Right renal cortex interstitium (tissue), 3 donors: ENCODE results near the gene RAB40C. TPM values are rescaled to one million over a fixed set of nuclear protein-coding genes. Genes with fewer than 3 reads are reported as not detected.
A peak's percentile ranks its signal among the peaks of the same experiment; 100 is the strongest.

Experiments used
- DNase-seq, 3 donors: peaks; one replicate each; pipeline ENCODE4 v3.0.0-alpha.2; 2013; ENCODE audit warnings: low read depth in 3 of 3, low spot score in 2 of 3
- polyA plus RNA-seq, 3 donors: library from polyadenylated mRNA; unstranded; fragments of 120-200 nt; gene quantifications; one replicate each; pipeline ENCODE4 v1.2.1, GENCODE V29; 2013; ENCODE audit not compliant: insufficient read length in 3 of 3

RAB40C gene, protein sequence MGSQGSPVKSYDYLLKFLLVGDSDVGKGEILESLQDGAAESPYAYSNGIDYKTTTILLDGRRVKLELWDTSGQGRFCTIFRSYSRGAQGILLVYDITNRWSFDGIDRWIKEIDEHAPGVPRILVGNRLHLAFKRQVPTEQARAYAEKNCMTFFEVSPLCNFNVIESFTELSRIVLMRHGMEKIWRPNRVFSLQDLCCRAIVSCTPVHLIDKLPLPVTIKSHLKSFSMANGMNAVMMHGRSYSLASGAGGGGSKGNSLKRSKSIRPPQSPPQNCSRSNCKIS
- 10 to 100 TPM; 12.7 to 16.6 (median 14.4) TPM for polyA plus RNA-seq

GRCh38 chr16:589658-590187, at the start of gene RAB40C:
Gene RAB40C (plus strand): TSS chr16:590066. CDS start chr16:590292, 226 bp downstream.
- DNase-seq: peak; percentile 92 to 95 (median 94)

DNA sequence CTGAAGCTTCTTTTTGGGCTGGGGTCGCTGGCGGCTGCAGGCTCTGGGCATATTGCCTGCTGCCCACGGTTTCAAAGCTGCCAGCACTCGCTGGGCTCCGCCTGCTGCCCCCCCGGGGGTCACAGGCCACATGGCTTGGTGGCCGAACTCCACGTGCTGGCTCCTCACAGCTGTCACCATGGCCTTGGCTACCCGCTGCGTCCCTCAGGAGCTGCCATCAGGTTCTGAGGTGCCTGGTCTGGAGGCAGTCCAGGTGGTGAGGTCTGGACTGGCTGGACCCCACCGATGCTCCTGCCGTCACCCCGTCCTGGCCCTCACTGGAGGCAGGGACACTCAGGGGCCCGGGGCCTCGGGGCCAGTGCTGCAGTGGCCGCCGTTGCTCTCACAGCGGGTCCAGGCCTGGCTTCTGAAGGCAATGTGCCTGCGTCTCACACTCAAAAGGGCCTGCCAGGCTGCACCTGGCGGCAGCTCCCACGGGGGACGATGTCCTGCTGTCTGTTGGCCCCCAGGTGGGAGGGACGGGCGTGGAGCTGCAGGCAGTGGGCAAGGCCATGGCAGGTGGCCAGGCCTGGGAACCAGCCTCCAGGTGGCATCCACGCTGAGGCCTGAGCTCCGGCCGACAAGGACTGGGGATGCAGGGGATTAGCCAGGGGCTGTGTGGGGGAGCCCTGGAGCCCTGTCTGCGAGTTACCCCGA, 49.1 kb upstream of the RAB40C start:
- no peak for DNase-seq

DNA sequence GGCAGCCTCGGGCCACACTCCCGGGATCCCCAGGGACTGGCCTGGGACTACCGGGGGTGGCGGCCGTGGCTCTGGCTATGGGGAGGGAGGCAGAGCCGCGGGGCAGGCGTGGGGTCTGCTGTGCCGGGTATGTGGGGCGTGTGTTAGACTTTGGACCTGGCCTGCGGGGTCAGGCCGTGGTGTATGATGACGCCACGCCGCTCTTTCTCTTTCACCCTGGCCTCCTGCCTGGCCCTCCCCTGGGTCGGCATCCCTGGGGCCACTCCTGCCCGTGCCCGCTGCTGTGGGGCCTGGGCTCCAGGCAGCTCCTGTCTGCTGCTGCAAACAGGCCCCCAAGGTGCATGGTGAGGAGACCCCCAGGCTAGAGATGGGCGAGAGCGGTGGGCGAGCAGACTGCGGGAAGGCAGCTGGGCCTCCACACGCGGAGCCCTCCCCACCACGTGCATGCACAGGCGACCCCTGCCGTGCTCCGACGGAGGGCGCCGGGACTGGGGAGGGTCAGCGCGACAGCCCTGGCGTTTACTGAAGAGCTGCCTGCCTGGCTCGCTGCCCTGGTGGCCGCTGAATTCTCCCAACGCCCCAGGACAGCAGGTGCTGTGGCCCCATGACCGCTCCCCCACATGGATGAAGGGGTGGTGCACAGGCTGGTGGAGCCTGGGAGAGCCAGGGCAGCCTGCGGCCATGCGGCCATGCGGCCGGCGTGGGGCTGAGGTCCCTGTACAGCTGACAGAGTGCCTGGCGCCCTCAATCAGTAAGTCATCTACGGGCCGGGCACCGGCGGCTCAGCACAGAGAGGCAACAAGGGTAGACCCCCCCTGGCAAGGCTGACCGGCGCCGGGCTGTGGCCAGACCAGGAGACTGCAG, 46.3 kb upstream of the RAB40C start:
- DNase-seq: no peak

DNA sequence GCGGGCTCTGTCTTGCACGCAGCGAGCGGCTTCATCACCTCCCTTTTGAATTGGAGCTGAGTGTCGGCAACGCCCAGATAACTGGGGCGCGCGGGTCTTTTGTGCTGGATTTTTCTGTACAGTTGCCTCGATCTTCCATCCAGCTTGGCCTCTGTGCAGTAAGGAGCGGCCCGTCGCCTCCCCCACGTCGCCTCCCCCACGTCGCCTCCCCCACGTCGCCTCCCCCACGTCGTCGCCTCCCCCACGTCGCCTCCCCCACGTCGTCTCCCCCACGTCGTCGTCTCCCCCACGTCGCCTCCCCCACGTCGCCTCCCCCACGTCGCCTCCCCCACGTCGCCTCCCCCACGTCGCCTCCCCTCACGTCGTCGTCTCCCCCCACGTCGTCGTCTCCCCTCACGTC, 45.3 kb upstream of the RAB40C start:
- DNase-seq: no peak

- DNase-seq: no peak
Measured at GRCh38 chr16:546909-547770, 42.7 kb upstream of the RAB40C start.

GRCh38 chr16:548586-548985, 41.3 kb upstream of the RAB40C start:
- DNase-seq: no peak

GRCh38 chr16:549544-550263, 40.2 kb upstream of the RAB40C start:
- no peak for DNase-seq

DNA sequence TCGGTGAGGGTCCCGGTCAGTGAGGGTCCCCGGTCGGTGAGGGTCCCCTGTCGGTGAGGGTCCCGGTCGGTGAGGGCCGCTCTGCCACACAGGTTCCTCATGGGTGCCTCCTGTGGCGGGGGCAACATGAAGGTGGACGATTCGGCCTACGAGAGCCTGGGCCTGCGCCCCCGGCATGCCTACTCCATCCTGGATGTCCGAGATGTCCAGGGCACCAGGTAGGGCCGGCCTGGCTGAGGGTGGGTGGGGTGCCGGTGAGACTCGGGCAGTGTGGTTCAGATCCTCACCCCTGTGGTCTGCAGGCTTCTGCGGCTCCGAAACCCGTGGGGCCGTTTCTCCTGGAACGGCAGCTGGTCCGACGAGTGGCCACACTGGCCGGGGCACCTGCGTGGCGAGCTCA, 38.7 kb upstream of the RAB40C start:
- no peak for DNase-seq

DNA sequence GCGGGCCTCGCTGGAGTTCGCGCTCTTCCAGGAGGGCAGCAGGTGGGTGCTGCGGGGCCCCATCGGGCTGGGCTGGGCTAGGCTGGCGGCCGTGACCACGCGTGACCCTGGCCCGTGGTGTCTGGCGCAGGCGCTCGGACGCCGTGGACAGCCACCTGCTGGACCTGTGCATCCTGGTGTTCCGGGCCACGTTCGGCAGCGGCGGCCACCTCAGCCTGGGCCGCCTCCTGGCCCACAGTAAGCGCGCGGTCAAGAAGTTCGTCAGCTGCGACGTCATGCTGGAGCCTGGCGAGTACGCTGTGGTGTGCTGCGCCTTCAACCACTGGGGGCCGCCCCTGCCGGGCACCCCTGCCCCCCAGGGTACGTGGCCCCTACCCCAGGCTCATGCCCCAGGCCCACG, 37.7 kb upstream of the RAB40C start:
- no peak for DNase-seq

- no peak for DNase-seq
Measured at GRCh38 chr16:553601-554296, 36.1 kb upstream of the RAB40C start.

- no peak for DNase-seq
Measured at GRCh38 chr16:554297-554621, 35.6 kb upstream of the RAB40C start.

- no peak for DNase-seq
Measured at GRCh38 chr16:554640-555365, 35.1 kb upstream of the RAB40C start.

DNA sequence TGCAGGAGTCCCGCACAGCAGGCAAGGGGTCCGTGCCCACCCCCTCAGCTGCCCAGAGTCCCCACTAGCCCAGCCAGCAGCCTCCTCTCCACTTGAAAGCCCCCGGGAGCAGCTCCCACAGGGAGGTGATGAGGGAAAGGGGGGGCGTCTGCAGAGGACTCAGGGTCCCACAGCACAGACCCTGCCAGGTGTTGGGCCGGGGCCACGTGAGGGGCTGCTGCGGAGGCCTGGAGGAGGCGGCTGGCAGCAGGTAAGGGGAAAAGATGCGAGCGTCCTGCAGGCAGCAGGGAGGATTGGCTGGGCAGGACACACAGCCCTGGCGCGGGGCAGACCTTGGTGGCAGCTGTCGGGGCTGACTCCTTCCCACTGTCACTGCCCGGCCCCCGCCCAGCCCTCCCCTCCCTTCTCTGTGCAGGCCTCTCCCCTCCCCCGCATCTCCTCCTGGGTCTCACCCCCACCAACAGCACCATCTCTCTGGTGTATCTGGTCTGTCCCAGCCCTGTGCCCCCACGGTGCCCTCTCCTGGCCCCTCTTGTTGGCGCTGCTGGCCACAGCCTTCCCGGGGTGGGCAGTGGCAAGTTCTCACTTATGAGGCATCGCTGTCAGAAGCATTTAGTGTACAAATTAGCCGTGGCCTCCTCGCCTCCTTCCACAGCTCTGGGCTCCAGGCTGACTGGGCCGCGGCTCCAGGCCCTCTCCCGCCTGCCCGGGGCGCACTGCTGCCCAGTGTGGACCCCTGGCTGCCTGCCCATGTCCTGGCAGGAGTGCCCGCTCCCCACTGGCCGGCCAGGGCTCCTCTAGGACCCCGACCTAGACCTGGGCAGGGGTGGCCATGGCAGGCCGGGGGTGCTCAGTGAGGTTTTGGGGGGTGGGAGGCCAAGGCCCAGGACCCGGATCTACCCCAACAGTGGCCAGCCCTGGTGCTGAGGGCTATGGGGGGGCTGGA, 34.1 kb upstream of the RAB40C start:
- no peak for DNase-seq

- DNase-seq: no peak
Measured at GRCh38 chr16:556474-557173, 33.2 kb upstream of the RAB40C start.

- DNase-seq: no peak
Measured at GRCh38 chr16:557463-558297, 32.2 kb upstream of the RAB40C start.
